ENCODE results near the gene KLHL6. TPM values are rescaled to one million over a fixed set of nuclear protein-coding genes. Genes with fewer than 3 reads are reported as not detected.

The KLHL6 gene
- total and polyA plus RNA-seq, 12 donors, result 0.34 to 7.5 (median 2.5) TPM

DNA sequence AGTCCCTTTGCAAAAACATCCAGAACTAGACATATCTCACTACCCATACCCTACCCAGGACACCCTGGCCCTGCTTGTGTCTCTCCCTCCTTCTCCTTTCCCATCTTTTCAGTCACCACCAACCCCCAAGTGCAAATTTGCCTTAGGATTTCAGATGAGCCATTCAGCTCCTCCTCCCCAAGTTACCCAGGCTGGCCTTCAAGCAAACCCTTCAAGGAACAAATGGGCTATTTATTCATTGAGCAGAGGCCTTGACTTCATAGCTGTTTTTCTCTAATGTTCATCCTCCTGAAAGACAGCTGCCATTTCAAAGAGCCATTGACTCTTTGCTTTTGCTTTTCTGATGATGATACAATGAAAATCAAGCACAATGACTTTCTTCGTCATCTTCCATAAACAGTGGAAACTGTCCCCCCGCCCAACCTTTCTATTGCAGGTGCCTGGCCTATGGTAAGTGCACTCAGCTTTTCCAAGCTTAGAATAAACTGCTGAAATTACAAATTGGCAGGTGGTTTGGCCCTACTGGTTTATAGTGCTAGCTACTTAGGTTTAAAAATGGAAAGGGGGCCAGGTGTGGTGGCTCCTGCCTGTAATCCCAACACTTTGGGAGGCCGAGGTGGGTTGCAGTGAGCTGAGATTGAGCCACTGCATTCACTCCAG lies 26.1 kb upstream of the KLHL6 start:
- intact Hi-C loops (cut with DNase I), result loop anchor here in 1 of 2 donors (10.0 kb wide), 1 partner anchor 97 kb away; no protein-coding TSS in a partner anchor
- Histone ChIP-seq H3K36me3 (replicated peaks in 1 of 2) (no peaks in the 10 kb centered on the region), H3K9me3 (replicated peaks in 1 of 3) (no peaks in the 10 kb centered on the region), H3K4me3 (no peak overlapping the region), H3K27ac (no peak overlapping the region), H3K4me1 (replicated peaks in 1 of 2) (peaks cover 25 to 46% of the 10 kb centered on the region in 2 donors), H3K27me3 (no peaks in the 10 kb centered on the region)
- no peak for DNase-seq
- 95 to 100% (median 98%) methylated on average over 3 of the region's 3 CpGs for WGBS, 4 donors
- TF ChIP-seq, protein P1, sequence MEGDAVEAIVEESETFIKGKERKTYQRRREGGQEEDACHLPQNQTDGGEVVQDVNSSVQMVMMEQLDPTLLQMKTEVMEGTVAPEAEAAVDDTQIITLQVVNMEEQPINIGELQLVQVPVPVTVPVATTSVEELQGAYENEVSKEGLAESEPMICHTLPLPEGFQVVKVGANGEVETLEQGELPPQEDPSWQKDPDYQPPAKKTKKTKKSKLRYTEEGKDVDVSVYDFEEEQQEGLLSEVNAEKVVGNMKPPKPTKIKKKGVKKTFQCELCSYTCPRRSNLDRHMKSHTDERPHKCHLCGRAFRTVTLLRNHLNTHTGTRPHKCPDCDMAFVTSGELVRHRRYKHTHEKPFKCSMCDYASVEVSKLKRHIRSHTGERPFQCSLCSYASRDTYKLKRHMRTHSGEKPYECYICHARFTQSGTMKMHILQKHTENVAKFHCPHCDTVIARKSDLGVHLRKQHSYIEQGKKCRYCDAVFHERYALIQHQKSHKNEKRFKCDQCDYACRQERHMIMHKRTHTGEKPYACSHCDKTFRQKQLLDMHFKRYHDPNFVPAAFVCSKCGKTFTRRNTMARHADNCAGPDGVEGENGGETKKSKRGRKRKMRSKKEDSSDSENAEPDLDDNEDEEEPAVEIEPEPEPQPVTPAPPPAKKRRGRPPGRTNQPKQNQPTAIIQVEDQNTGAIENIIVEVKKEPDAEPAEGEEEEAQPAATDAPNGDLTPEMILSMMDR (IDR thresholded peaks at IDR 0.05), result no peak
- TF ChIP-seq POLR2A (IDR thresholded peaks at IDR 0.05), result no peak

DNA sequence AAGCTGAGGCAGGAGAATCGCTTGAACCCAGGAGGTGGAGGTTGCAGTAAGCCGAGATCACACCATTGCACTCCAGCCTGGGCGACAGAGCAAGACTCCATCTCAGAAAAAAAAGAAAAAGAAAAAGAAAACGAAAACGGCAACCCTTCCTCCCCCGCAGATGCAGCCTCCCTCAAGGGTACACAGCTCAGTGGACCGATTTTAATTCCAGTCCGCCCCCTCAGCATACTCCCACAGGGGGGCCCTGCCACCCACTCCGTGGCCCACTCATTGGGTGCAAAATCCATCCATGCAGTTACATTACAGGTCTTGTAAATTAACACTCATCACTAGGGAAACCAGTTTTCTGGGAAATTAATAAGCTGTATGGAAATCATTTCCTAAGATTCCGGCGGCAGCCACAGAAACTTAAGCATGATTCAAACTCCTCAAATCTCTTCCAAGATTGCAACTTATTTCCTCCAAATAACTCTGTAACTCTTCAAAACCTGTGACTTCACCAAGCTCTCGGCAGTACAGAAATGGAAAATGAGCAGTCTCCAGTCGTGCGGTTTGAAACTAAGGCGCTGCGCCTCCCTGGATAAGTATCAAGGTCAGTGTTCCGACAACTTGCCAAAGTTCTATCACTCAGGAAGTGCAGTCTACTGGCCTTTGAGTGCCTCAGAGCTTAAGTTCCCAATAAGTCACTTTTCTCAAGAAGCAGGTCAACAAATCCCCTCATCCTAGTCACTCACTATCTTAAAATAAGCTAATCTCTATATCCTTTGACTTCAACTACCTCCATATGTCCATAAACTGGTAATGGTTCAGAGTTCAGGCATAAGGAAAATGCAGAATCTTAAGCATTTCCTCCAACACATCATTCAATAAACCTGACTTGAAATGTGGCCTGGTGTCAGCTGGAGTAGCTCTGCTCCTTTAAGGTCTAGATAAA lies 24.7 kb upstream of the KLHL6 start:
- no peaks in the 10 kb centered on the region for H3K36me3 ChIP-seq (replicated peaks in 1 of 2)
- TF ChIP-seq POLR2A (IDR thresholded peaks at IDR 0.05), result peak in 1 of 2 donors; percentile 24
- TF ChIP-seq, protein P1 (IDR thresholded peaks at IDR 0.05), result no peak
- WGBS, 4 donors, result 27 to 38% (median 33%) methylated on average over 17 of the region's 17 CpGs
- H3K9me3 ChIP-seq (replicated peaks in 1 of 3), result no peaks in the 10 kb centered on the region
- H3K27ac ChIP-seq, result peak overlapping the region in 4 of 5 donors; percentile 19 to 65 (median 42)
- DNase-seq, result peak; percentile 66 to 88 (median 83)
- H3K4me1 ChIP-seq (replicated peaks in 1 of 2), result peaks cover 23 to 42% of the 10 kb centered on the region in 2 donors
- intact Hi-C loops (cut with DNase I), result loop anchor here in 1 of 2 donors (10.0 kb wide), 1 partner anchor 95 kb away; no protein-coding TSS in a partner anchor
- H3K27me3 ChIP-seq, result no peaks in the 10 kb centered on the region
- peak overlapping the region in 1 of 4 donors; percentile 40 for H3K4me3 ChIP-seq

DNA sequence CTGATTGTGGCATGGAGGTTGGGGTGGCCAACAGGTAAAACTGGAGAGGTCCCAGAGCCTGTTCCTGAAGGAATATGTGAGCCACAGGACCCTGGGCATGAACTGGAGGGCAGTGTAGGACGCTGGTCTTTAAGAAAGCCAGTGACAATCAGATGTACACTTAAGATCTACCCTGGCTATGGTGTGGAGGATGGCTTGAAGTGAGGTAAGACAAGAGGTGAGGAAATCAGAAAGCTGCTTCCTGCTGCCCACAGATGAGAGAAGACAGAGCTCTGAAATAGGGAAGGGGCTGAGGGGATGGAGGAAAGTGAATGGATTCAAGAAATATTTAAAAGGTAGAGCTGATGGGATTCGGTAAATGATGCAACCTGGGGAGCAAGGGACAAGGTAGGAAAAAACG lies 22.7 kb upstream of the KLHL6 start:
- intact Hi-C loops (cut with DNase I), result no loop called here
- Histone ChIP-seq H3K4me1 (replicated peaks in 1 of 2) (peaks cover 7 to 22% of the 10 kb centered on the region in 2 donors), H3K27me3 (no peaks in the 10 kb centered on the region), H3K9me3 (replicated peaks in 1 of 3) (no peaks in the 10 kb centered on the region), H3K27ac (no peak overlapping the region), H3K36me3 (replicated peaks in 1 of 2) (no peaks in the 10 kb centered on the region), H3K4me3 (no peak overlapping the region)
- no peak for TF ChIP-seq POLR2A (IDR thresholded peaks at IDR 0.05)
- TF ChIP-seq, protein P1 (IDR thresholded peaks at IDR 0.05), result no peak
- 89 to 94% (median 91%) methylated on average over 3 of the region's 3 CpGs for WGBS, 4 donors
- DNase-seq, result no peak

DNA sequence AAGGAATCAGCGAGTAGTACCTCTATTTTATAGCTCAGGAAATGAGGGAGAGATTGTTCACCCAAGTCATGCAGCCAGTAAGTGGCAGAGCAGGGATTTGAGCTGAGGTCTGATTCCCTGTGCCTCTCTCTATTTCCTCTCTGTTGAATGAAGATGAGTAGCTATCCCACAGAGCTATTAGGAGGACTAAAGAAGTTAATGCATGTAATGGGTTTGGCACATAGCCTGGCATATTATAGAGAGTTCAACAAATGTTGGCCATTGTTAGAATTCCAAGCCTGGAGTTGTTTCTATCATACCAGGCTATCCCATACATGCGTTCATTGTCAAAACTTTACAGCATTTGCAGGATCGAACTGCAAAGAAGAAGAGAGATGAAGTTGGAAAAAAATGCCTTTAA lies 21.8 kb upstream of the KLHL6 start:
- WGBS, 4 donors, result 84 to 91% (median 89%) methylated on average over 3 of the region's 3 CpGs
- TF ChIP-seq, protein P1 (IDR thresholded peaks at IDR 0.05), result no peak
- no peak for TF ChIP-seq POLR2A (IDR thresholded peaks at IDR 0.05)
- Histone ChIP-seq H3K9me3 (replicated peaks in 1 of 3) (no peaks in the 10 kb centered on the region), H3K4me1 (replicated peaks in 1 of 2) (peaks cover 7 to 19% of the 10 kb centered on the region in 2 donors), H3K27me3 (no peaks in the 10 kb centered on the region), H3K4me3 (no peak overlapping the region), H3K27ac (no peak overlapping the region), H3K36me3 (replicated peaks in 1 of 2) (no peaks in the 10 kb centered on the region)
- intact Hi-C loops (cut with DNase I), result no loop called here
- DNase-seq, result no peak

All from adrenal gland (tissue), 12 donors.